HG03558 (cell line): ENCODE results near the gene ZBED4.

ENCODE experiments used
- ATAC-seq: cut with Tn5 transposase; IDR thresholded peaks from one replicate; pipeline ENCODE4 v1.9.1; 2021; ENCODE audit warnings: moderate number of reproducible peaks; ENCODE audit not compliant: unreplicated experiment; ENCODE audit errors: extremely low read depth

ZBED4 gene

GRCh38 chr22:49872347-49872746, 18.7 kb downstream of the ZBED4 start:
- ATAC-seq, result no peak

GRCh38 chr22:49873228-49873940, 19.7 kb downstream of the ZBED4 start:
- ATAC-seq, result no peak

GRCh38 chr22:49877642-49878041, 24.0 kb downstream of the ZBED4 start:
- ATAC-seq, result no peak

DNA sequence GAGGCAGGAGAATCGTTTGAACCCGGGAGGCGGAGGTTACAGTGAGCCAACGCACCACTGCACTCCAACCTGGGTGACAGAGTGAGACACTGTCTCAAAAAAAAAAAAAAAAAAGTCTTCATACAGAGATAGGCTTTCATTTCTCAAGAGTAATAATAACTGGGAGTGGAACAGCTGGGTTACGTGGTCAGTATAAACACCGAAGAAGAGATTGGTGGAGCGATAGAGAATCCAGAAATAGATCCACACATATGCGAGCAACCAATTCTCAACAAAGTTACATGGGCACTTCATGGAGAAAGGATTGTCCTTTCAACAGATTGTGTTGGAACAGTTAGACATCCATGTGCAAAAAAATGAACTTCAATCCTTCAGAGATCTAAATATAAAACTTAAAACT, 24.6 kb downstream of the ZBED4 start:
- ATAC-seq, result no peak

DNA sequence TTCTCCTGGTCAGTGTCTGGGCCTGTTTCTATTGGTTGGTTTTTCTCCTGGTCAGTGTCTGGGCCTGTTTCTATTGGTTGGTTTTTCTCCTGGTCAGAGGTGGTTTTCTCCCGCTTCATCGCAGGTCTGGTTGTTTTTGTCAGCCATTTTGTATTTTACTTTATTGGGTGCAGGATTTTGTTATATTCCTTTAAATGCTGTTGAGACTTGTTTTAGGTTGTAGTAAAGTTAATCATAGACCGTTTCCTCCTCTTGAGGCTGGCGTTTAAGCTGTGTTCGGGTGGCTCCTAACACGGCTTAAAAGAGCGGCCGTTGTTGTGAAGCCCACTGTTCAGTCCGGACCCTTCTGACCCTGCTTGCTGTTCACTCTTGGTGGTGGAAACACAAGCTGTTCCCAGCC, 26.2 kb downstream of the ZBED4 start:
- no peak for ATAC-seq

- ATAC-seq, result no peak
These were observed 26.6 kb downstream of the ZBED4 start for GRCh38 chr22:49880281-49880680.

GRCh38 chr22:49881856-49882255, 28.2 kb downstream of the ZBED4 start:
- ATAC-seq, result no peak

DNA sequence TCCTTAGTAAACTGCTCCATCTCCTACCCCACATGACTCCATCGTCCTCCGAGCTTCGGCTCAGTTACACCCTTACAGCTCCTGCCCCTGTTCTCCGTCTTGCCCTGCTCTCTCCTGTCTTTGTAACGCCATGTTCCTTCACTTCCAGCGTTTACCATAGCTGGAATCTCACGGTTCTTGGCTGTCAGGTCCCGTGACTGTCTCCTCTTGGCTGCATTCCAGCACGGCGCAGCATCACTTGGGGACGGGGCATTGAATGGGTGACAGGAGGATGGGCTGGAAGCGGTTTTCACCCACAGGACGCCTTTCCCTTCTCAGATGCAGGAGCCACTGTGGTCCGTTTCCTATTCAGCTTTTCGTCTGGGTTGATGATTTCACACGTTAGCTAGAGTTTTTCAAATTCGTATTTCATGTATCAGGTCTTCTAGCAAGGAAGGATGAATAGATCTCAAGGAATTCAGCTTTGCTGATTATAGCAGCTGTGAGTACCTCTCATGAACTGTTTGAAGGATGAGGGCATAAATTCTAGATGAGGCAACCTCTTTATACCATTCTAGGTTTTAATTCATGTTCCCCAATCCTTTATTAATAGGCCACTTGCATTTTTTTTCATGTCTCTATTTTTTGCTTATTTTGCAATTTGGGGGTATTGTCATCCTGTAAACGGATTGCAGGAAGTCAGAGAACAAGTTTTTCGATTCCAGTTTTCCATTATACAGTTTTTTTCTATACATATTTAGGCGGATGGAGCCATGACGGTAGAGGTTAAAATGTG, 29.1 kb downstream of the ZBED4 start:
- ATAC-seq, result no peak

DNA sequence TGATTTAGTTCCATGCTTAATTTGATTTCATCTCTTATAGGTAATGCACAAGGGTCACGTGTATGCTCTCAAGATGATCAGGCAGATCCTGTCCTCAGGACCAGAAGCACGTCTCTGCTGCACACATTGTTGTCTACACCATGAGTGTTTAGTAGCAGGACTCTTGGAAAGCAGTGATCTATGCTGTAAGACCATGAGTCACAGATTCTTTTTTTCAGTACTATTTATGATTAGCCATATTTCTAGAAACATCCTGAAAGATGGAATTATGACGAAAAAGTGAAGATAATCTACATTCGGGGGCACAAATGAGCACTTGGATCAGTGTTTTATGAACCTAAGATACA, 29.6 kb downstream of the ZBED4 start:
- no peak for ATAC-seq

GRCh38 chr22:49884075-49884474, 30.4 kb downstream of the ZBED4 start:
- no peak for ATAC-seq

- ATAC-seq, result no peak
These were observed 31.0 kb downstream of the ZBED4 start for GRCh38 chr22:49884503-49885260.

- no peak for ATAC-seq
These were observed 31.6 kb downstream of the ZBED4 start for GRCh38 chr22:49885281-49885680.

GRCh38 chr22:49885881-49886280, 32.2 kb downstream of the ZBED4 start:
- ATAC-seq, result no peak

DNA sequence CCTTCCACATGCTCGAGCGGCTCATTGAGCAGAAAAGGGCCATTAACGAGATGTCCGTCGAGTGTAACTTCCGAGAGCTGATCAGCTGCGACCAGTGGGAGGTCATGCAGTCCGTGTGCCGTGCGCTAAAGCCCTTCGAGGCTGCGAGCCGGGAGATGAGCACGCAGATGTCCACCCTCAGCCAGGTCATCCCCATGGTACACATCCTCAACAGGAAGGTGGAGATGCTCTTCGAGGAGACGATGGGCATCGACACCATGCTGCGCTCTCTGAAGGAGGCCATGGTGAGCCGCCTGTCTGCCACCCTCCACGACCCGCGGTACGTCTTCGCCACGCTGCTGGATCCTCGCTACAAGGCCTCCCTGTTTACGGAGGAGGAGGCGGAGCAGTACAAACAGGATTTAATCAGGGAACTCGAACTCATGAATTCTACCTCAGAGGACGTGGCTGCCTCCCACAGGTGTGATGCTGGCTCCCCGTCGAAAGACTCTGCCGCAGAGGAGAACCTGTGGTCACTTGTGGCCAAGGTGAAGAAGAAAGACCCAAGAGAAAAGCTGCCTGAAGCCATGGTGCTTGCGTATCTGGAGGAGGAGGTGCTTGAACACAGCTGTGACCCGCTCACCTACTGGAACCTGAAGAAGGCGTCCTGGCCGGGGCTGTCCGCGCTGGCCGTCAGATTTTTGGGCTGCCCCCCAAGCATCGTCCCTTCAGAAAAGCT, 32.9 kb downstream of the ZBED4 start:
- no peak for ATAC-seq

- no peak for ATAC-seq
These were observed 33.4 kb downstream of the ZBED4 start for GRCh38 chr22:49887064-49887451.

GRCh38 chr22:49887702-49888101, 34.1 kb downstream of the ZBED4 start:
- no peak for ATAC-seq

GRCh38 chr22:49889071-49889470, 35.4 kb downstream of the ZBED4 start:
- no peak for ATAC-seq

GRCh38 chr22:49892226-49892899, 38.7 kb downstream of the ZBED4 start:
- ATAC-seq, result no peak

DNA sequence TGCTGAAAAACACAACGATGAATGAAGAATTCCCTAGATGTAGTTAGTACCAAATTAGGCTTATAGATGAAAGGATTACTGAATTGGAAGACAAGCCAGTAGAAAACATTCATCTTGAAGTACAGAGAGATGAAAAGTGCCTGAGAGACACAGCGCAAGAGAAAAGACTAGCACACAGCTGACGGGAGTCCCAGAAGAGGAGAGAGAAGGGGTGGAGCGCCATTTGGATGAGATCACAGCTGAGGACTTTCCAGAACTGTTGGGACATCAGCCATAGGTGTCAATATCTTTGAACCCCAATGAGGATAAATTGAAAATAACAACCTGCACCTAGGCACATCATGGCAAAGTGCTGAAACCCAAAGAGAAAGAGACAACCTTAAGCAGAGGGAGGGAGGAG, 39.4 kb downstream of the ZBED4 start:
- no peak for ATAC-seq
